Fibroblast of mammary gland (primary cell): ENCODE measurements around the gene ADAR.

Experiments
- DNase-seq: peaks from one replicate; pipeline ENCODE4 v3.0.0-alpha.2; 2010; ENCODE audit warnings: low read depth
- H3K4me3 ChIP-seq: 2 replicates; pipeline ENCODE4 v1.5.1; 2011; ENCODE audit warnings: low read depth, mild to moderate bottlenecking, low read length, moderate library complexity; ENCODE audit not compliant: control insufficient read depth
- CTCF ChIP-seq: conservative IDR thresholded peaks from 2 replicates; pipeline ENCODE4 v1.5.1; 2011; ENCODE audit warnings: low read depth, low read length, inconsistent platforms; ENCODE audit not compliant: control insufficient read depth, insufficient read depth

Gene ADAR

GRCh38 chr1:154584267-154584994 is 23.6 kb downstream of the ADAR start:
- H3K4me3 ChIP-seq = no peak overlapping the region
- no peak for TF ChIP-seq CTCF
- DNase-seq = no peak

- no peak for TF ChIP-seq CTCF
- peak; percentile 24 for DNase-seq
- H3K4me3 ChIP-seq = no peak overlapping the region
These were observed 24.2 kb downstream of the ADAR start for GRCh38 chr1:154583773-154584172.

- TF ChIP-seq CTCF = no peak
- no peak for DNase-seq
- H3K4me3 ChIP-seq = no peak overlapping the region
These were observed 25.1 kb downstream of the ADAR start for GRCh38 chr1:154582885-154583284.

GRCh38 chr1:154581766-154582165 is 26.2 kb downstream of the ADAR start:
- DNase-seq = no peak
- H3K4me3 ChIP-seq = no peak overlapping the region
- TF ChIP-seq CTCF = no peak

- H3K4me3 ChIP-seq = no peak overlapping the region
- TF ChIP-seq CTCF = no peak
- DNase-seq = no peak
These were observed 28.6 kb downstream of the ADAR start for GRCh38 chr1:154579374-154579773.

- DNase-seq = no peak
- H3K4me3 ChIP-seq = no peak overlapping the region
- no peak for TF ChIP-seq CTCF
These were observed 29.9 kb downstream of the ADAR start for GRCh38 chr1:154578058-154578418.
